Transverse colon (tissue), 3 donors: ENCODE data around the gene EHMT1.

Experiments used
- CTCF ChIP-seq, 5 experiments: fragments of 200-600 bp in 3 of 5; fragments of 450-650 bp in 2 of 5; sonication (generic) in 3 of 5; IDR thresholded peaks; 1 replicate in 2 of 5; 2 replicates in 3 of 5; pipeline ENCODE4 v1.5.1; 2016 to 2017; ENCODE audit warnings: antibody characterized with exemption in 5 of 5, inconsistent platforms in 3 of 5, mild to moderate bottlenecking in 2 of 5, moderate library complexity in 1 of 5
- EP300 ChIP-seq: sonication (generic); formaldehyde crosslinking; IDR thresholded peaks from one replicate; pipeline ENCODE4 v1.6.1; 2017; ENCODE audit warnings: antibody characterized with exemption, low read depth
- POLR2A ChIP-seq: fragments of 450-650 bp; IDR thresholded peaks from one replicate; pipeline ENCODE4 v1.6.1; 2016; ENCODE audit warnings: antibody characterized with exemption, mild to moderate bottlenecking, moderate library complexity

GRCh38 chr9:137688725-137689124 lies 69.9 kb downstream of the EHMT1 start:
- TF ChIP-seq CTCF (IDR thresholded peaks at IDR 0.05), result no peak
- no peak for TF ChIP-seq POLR2A
- TF ChIP-seq EP300, result no peak
